ENCODE data around the gene PPP4R3B. TPM values are rescaled to one million over a fixed set of nuclear protein-coding genes. Genes with fewer than 3 reads are reported as not detected.

PPP4R3B gene
- polyA plus RNA-seq, 1 of the 3 experiments (the other 2 are of a cell fraction) = 9.3 TPM

DNA sequence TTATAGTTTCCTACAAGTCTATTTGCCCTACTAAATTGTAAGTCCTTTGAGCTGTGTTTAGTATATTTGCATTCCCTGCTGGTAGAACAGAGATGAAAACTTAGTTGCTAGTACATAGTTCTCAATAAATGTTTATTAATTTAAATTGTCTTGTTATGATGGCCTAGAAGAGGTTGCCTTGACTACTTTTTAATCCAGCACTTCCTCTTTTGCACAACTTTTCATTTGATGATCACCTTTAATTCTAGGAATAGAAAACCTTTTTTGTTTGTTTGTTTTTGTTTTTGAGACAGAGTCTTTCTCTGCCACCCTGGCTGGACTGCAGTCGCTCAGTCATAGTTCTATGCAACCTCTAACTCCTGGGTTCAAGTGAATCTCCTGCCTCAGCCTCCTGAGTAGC, 91.2 kb downstream of the PPP4R3B start:
- Histone ChIP-seq H3F3A (replicated peaks; ENCODE audit: insufficient read depth) (no peaks in the 10 kb centered on the region), H3K36me3 (replicated peaks in 1 of 2; ENCODE audit: control insufficient read depth in 1 of 2, insufficient read depth in 2 of 2, low read length in 1 of 2) (peaks cover 26 to 55% of the 10 kb centered on the region in 2 experiments), H3K27me3 (ENCODE audit: insufficient read depth) (no peaks in the 10 kb centered on the region), H3K4me3 (ENCODE audit: low read depth in 2 of 2, low read length in 1 of 2) (no peak overlapping the region), H3K4me1 (ENCODE audit: control insufficient read depth in 1 of 2, insufficient read depth in 2 of 2, low read depth in 1 of 2, low read length in 1 of 2) (no peaks in the 10 kb centered on the region; a peak in 1 of 4 replicates), H3K79me2 (ENCODE audit: insufficient read depth) (peaks cover 15% of the 10 kb centered on the region), H4K20me1 (ENCODE audit: insufficient read depth) (no peaks in the 10 kb centered on the region), H3K4me2 (no peak overlapping the region), H2AFZ (ENCODE audit: low read depth) (no peak overlapping the region), H3K9ac (no peak overlapping the region), H3K27ac (ENCODE audit: low read depth in 2 of 2, low read length in 1 of 2) (no peak overlapping the region), H3K9me3 (no peaks in the 10 kb centered on the region), H3K9me2 (no peaks in the 10 kb centered on the region)
- ChIA-PET POLR2A (no interaction called here), CTCF (no interaction called here)
- no peak for TF ChIP-seq SIN3A (IDR thresholded peaks at IDR 0.05; ENCODE audit: borderline replicate concordance, low read depth, low read length)
- TF ChIP-seq, protein P1, sequence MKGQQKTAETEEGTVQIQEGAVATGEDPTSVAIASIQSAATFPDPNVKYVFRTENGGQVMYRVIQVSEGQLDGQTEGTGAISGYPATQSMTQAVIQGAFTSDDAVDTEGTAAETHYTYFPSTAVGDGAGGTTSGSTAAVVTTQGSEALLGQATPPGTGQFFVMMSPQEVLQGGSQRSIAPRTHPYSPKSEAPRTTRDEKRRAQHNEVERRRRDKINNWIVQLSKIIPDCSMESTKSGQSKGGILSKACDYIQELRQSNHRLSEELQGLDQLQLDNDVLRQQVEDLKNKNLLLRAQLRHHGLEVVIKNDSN (IDR thresholded peaks at IDR 0.05; ENCODE audit: borderline replicate concordance, low read depth) = no peak
- TF ChIP-seq TAF1 (IDR thresholded peaks at IDR 0.05; ENCODE audit: borderline replicate concordance, low read depth, low read length) = no peak
- TF ChIP-seq NFIC (IDR thresholded peaks at IDR 0.05; ENCODE audit: borderline replicate concordance) = no peak
- no peak for TF ChIP-seq JUND (IDR thresholded peaks at IDR 0.05)
- TF ChIP-seq, protein P2, sequence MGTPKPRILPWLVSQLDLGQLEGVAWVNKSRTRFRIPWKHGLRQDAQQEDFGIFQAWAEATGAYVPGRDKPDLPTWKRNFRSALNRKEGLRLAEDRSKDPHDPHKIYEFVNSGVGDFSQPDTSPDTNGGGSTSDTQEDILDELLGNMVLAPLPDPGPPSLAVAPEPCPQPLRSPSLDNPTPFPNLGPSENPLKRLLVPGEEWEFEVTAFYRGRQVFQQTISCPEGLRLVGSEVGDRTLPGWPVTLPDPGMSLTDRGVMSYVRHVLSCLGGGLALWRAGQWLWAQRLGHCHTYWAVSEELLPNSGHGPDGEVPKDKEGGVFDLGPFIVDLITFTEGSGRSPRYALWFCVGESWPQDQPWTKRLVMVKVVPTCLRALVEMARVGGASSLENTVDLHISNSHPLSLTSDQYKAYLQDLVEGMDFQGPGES (IDR thresholded peaks at IDR 0.05; ENCODE audit: low read depth, low read length) = no peak
- TF ChIP-seq RAD21 (IDR thresholded peaks at IDR 0.05; ENCODE audit: low read length) = no peak
- no peak for TF ChIP-seq SMC3 (IDR thresholded peaks at IDR 0.05; ENCODE audit: low read depth, low read length)
- TF ChIP-seq FOSL2 (IDR thresholded peaks at IDR 0.05; ENCODE audit: borderline replicate concordance, low read depth) = no peak
- TF ChIP-seq GABPA (IDR thresholded peaks at IDR 0.05; ENCODE audit: low read depth) = no peak
- TF ChIP-seq POLR2AphosphoS5 (IDR thresholded peaks at IDR 0.05; ENCODE audit: low read depth, low read length) = no peak
- TF ChIP-seq FOXM1 (IDR thresholded peaks at IDR 0.05; ENCODE audit: low read depth) = no peak
- no peak for TF ChIP-seq YY1 (IDR thresholded peaks at IDR 0.05; ENCODE audit: low read depth)
- TF ChIP-seq, protein P3, sequence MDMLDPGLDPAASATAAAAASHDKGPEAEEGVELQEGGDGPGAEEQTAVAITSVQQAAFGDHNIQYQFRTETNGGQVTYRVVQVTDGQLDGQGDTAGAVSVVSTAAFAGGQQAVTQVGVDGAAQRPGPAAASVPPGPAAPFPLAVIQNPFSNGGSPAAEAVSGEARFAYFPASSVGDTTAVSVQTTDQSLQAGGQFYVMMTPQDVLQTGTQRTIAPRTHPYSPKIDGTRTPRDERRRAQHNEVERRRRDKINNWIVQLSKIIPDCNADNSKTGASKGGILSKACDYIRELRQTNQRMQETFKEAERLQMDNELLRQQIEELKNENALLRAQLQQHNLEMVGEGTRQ (IDR thresholded peaks at IDR 0.05; ENCODE audit: borderline replicate concordance, low read depth, low read length) = no peak
- DNase-seq = no peak
- WGBS (ENCODE audit: low lambda C conversion rate) = 100% methylated on average over 1 of the region's 1 CpG

DNA sequence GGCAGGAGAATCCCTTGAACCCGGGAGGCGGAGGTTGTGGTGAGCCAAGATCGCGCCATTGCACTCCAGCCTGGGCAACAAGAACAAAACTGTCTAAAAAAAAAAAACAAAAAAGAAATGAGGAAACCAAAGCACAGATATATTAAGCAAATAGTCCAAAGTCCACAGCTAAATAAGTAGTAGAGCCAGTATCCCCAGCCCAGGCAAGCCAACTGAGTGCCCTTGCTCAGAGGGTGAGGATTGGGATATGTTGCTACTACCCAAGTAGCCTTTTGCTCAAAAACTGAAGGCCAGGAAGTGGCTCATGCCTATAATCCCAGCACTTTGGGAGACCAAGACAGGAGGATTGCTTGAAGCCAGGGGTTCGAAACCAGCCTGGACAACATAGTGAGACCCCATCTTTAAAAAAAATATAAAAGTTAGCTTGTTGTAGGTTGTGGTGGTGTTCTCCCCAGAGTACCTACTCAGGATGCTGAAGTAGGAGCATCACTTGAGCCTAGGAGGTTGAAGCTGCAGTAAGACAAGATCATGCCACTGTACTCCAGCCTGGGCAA, 92.5 kb downstream of the PPP4R3B start:
- Histone ChIP-seq H3K9ac (no peak overlapping the region), H2AFZ (ENCODE audit: low read depth) (no peak overlapping the region), H3K27me3 (ENCODE audit: insufficient read depth) (no peaks in the 10 kb centered on the region), H3K4me3 (ENCODE audit: low read depth in 2 of 2, low read length in 1 of 2) (no peak overlapping the region), H3K27ac (ENCODE audit: low read depth in 2 of 2, low read length in 1 of 2) (no peak overlapping the region), H3K4me2 (no peak overlapping the region), H3F3A (replicated peaks; ENCODE audit: insufficient read depth) (no peaks in the 10 kb centered on the region), H3K36me3 (replicated peaks in 1 of 2; ENCODE audit: control insufficient read depth in 1 of 2, insufficient read depth in 2 of 2, low read length in 1 of 2) (peaks cover 18 to 45% of the 10 kb centered on the region in 2 experiments), H4K20me1 (ENCODE audit: insufficient read depth) (no peaks in the 10 kb centered on the region), H3K9me2 (no peaks in the 10 kb centered on the region), H3K79me2 (ENCODE audit: insufficient read depth) (peaks cover 28% of the 10 kb centered on the region), H3K4me1 (ENCODE audit: control insufficient read depth in 1 of 2, insufficient read depth in 2 of 2, low read depth in 1 of 2, low read length in 1 of 2) (peaks cover 0 to 2% of the 10 kb centered on the region in 2 experiments; a peak in 2 of 4 replicates), H3K9me3 (no peaks in the 10 kb centered on the region)
- 97% methylated on average over 5 of the region's 5 CpGs for WGBS (ENCODE audit: low lambda C conversion rate)
- ChIA-PET CTCF (no interaction called here), POLR2A (no interaction called here)
- DNase-seq = no peak
- TF ChIP-seq RCOR1 (IDR thresholded peaks at IDR 0.05; ENCODE audit: low read length) = no peak
- TF ChIP-seq FOXJ3 (CRISPR knock-in tag; IDR thresholded peaks at IDR 0.05) = no peak
- TF ChIP-seq RFX5 (IDR thresholded peaks at IDR 0.05; ENCODE audit: low read length) = no peak
- TF ChIP-seq, protein P4, sequence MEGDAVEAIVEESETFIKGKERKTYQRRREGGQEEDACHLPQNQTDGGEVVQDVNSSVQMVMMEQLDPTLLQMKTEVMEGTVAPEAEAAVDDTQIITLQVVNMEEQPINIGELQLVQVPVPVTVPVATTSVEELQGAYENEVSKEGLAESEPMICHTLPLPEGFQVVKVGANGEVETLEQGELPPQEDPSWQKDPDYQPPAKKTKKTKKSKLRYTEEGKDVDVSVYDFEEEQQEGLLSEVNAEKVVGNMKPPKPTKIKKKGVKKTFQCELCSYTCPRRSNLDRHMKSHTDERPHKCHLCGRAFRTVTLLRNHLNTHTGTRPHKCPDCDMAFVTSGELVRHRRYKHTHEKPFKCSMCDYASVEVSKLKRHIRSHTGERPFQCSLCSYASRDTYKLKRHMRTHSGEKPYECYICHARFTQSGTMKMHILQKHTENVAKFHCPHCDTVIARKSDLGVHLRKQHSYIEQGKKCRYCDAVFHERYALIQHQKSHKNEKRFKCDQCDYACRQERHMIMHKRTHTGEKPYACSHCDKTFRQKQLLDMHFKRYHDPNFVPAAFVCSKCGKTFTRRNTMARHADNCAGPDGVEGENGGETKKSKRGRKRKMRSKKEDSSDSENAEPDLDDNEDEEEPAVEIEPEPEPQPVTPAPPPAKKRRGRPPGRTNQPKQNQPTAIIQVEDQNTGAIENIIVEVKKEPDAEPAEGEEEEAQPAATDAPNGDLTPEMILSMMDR (IDR thresholded peaks at IDR 0.05) = no peak
- no peak for TF ChIP-seq YY1 (IDR thresholded peaks at IDR 0.05; ENCODE audit: low read depth)
- TF ChIP-seq EZH2phosphoT487 (IDR thresholded peaks at IDR 0.05; ENCODE audit: borderline replicate concordance, low read depth) = no peak
- no peak for TF ChIP-seq EP300 (IDR thresholded peaks at IDR 0.05; ENCODE audit: borderline replicate concordance in 1 of 2, low read depth in 1 of 2, low read length in 1 of 2)
- no peak for TF ChIP-seq FOXM1 (IDR thresholded peaks at IDR 0.05; ENCODE audit: low read depth)
- no peak for TF ChIP-seq CHD2 (IDR thresholded peaks at IDR 0.05; ENCODE audit: low read length, partially characterized antibody)
- no peak for TF ChIP-seq GABPA (IDR thresholded peaks at IDR 0.05; ENCODE audit: low read depth)
- TF ChIP-seq, protein P3 (IDR thresholded peaks at IDR 0.05; ENCODE audit: borderline replicate concordance, low read depth, low read length) = no peak
- TF ChIP-seq TAF1 (IDR thresholded peaks at IDR 0.05; ENCODE audit: borderline replicate concordance, low read depth, low read length) = no peak
